HepG2 (cell line): ENCODE results near the gene ODAD4. TPM values are rescaled to one million over a fixed set of nuclear protein-coding genes. Genes with fewer than 3 reads are reported as not detected.
A peak's percentile ranks its signal among the peaks of the same experiment; 100 is the strongest.

Experiments used
- AGO1 ChIP-seq: fragments of 200-400 bp; formaldehyde crosslinking; IDR thresholded peaks from 2 replicates; pipeline ENCODE4 v1.6.1; 2017; ENCODE audit warnings: mild to moderate bottlenecking, low read depth, low read length, moderate library complexity; ENCODE audit not compliant: poor library complexity, severe bottlenecking
- ARID2 ChIP-seq: sonication (generic); formaldehyde crosslinking; IDR thresholded peaks from 2 replicates; pipeline ENCODE4 v1.8.1; 2022; ENCODE audit warnings: mild to moderate bottlenecking, missing genetic modification reagents, borderline replicate concordance
- ATF7-NPFF ChIP-seq: sonication (generic); formaldehyde crosslinking; IDR thresholded peaks from 2 replicates; pipeline ENCODE4 v1.8.1; 2023; ENCODE audit warnings: mild to moderate bottlenecking, low read depth, missing genetic modification reagents, moderate library complexity
- BRD4 ChIP-seq: sonication (generic); formaldehyde crosslinking; IDR thresholded peaks from 2 replicates; pipeline ENCODE4 v1.4.0; 2020; ENCODE audit warnings: missing genetic modification reagents
- GZF1 ChIP-seq: sonication (generic); formaldehyde crosslinking; IDR thresholded peaks from 2 replicates; pipeline ENCODE4 v1.5.1; 2020; ENCODE audit warnings: mild to moderate bottlenecking, missing genetic modification reagents
- MYNN ChIP-seq: sonication (generic); formaldehyde crosslinking; IDR thresholded peaks from 2 replicates; pipeline ENCODE4 v1.4.0; 2020; ENCODE audit warnings: mild to moderate bottlenecking, low read depth, missing genetic modification reagents
- NR1H2 ChIP-seq: sonication (generic); formaldehyde crosslinking; IDR thresholded peaks from 2 replicates; pipeline ENCODE4 v1.8.1; 2022; ENCODE audit warnings: low read depth, missing genetic modification reagents, borderline replicate concordance
- SALL2 ChIP-seq: sonication (generic); formaldehyde crosslinking; IDR thresholded peaks from 2 replicates; pipeline ENCODE4 v1.8.1; 2023; ENCODE audit warnings: mild to moderate bottlenecking, missing genetic modification reagents, inconsistent platforms
- SOX5 ChIP-seq: IDR thresholded peaks from 2 replicates; pipeline ENCODE4 v1.6.1; 2016; ENCODE audit warnings: borderline replicate concordance
- ZNF263 ChIP-seq: sonication (generic); formaldehyde crosslinking; IDR thresholded peaks from 2 replicates; pipeline ENCODE4 v1.4.0; 2020; ENCODE audit warnings: missing genetic modification reagents
- ZNF773 ChIP-seq: sonication (generic); formaldehyde crosslinking; IDR thresholded peaks from 2 replicates; pipeline ENCODE4 v1.4.0; 2020; ENCODE audit warnings: missing genetic modification reagents, borderline replicate concordance
- ZSCAN20 ChIP-seq: sonication (generic); formaldehyde crosslinking; IDR thresholded peaks from 2 replicates; pipeline ENCODE4 v1.4.0; 2020; ENCODE audit warnings: missing genetic modification reagents, mild to moderate bottlenecking, borderline replicate concordance
- ZSCAN22 ChIP-seq: sonication (generic); formaldehyde crosslinking; IDR thresholded peaks from 2 replicates; pipeline ENCODE4 v1.4.0; 2020; ENCODE audit warnings: mild to moderate bottlenecking, missing genetic modification reagents
- polyA plus RNA-seq, 8 experiments: library from polyadenylated mRNA; depleted of rRNA in 3 of 8; stranded (reverse) in 7 of 8; unstranded in 1 of 8; fragments of >200 nt; fragmentation: Illumina TruSeq in 4 of 8; extraction: Trizol in 4 of 8; gene quantifications; 2 replicates each; pipeline versions ENCODE4 v1.2.1 to v1.2.3, GENCODE V29; 2011 to 2016; ENCODE audit warnings: low read depth in 4 of 8, missing spikeins in 1 of 8, mixed read lengths in 1 of 8; ENCODE audit not compliant: insufficient read depth in 1 of 8
- total RNA-seq, 5 experiments: library from RNA; depleted of rRNA; stranded (reverse); fragments of >200 nt; fragmentation: Illumina TruSeq; extraction: Trizol; gene quantifications; 2 replicates each; pipeline ENCODE4 v1.2.3, GENCODE V29; 2016; ENCODE audit warnings: low read depth in 1 of 5
- TF ChIP-seq, protein P1 (sequence below): sonication (generic); formaldehyde crosslinking; IDR thresholded peaks from 2 replicates; pipeline ENCODE4 v1.4.0; 2020; ENCODE audit warnings: missing genetic modification reagents
- TF ChIP-seq, protein P2 (sequence below): sonication (generic); formaldehyde crosslinking; IDR thresholded peaks from 2 replicates; pipeline ENCODE4 v1.4.0; 2020; ENCODE audit warnings: missing genetic modification reagents, borderline replicate concordance
- TF ChIP-seq, protein P3 (sequence below): sonication (generic); formaldehyde crosslinking; IDR thresholded peaks from 2 replicates; pipeline ENCODE4 v1.5.0; 2020; ENCODE audit warnings: missing genetic modification reagents

Gene ODAD4
- total and polyA plus RNA-seq, 2 of the 13 experiments (the other 11 are each of a cell fraction or from before 2014, with no cell fraction given) = 0.48 to 0.53 TPM

DNA sequence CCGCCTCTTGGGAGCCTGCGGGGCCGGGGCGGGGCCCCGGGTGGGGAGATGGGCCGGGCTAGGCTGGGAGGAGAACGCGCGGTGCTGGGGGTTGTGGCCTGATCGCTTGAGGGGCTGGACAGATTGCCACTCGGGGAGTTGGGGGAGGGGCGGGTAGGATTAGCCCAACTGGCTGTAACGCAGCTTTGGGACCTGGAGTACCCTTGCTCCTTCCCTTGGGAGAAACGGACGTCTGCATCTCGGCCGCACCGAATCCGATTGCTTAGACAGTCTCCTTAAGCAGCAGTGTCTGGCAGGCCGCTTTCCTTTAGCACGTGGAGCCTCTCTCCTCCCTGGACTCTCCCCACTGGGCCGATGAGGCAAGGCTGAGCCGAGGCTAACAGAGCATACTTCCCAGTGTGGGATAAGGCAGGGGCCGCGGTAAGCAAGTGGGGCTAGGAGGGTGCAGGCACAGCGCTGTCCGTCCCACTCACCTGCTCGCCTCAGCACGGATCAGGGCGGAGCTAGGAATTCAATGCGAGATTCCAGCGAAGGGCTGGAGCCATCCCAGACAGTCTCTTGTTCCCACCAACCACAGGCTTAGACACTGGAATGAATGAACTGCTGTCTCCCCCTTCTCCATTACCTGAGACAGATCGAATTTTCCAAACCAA, 11.1 kb upstream of the ODAD4 start (continued):
- TF ChIP-seq, protein P1, sequence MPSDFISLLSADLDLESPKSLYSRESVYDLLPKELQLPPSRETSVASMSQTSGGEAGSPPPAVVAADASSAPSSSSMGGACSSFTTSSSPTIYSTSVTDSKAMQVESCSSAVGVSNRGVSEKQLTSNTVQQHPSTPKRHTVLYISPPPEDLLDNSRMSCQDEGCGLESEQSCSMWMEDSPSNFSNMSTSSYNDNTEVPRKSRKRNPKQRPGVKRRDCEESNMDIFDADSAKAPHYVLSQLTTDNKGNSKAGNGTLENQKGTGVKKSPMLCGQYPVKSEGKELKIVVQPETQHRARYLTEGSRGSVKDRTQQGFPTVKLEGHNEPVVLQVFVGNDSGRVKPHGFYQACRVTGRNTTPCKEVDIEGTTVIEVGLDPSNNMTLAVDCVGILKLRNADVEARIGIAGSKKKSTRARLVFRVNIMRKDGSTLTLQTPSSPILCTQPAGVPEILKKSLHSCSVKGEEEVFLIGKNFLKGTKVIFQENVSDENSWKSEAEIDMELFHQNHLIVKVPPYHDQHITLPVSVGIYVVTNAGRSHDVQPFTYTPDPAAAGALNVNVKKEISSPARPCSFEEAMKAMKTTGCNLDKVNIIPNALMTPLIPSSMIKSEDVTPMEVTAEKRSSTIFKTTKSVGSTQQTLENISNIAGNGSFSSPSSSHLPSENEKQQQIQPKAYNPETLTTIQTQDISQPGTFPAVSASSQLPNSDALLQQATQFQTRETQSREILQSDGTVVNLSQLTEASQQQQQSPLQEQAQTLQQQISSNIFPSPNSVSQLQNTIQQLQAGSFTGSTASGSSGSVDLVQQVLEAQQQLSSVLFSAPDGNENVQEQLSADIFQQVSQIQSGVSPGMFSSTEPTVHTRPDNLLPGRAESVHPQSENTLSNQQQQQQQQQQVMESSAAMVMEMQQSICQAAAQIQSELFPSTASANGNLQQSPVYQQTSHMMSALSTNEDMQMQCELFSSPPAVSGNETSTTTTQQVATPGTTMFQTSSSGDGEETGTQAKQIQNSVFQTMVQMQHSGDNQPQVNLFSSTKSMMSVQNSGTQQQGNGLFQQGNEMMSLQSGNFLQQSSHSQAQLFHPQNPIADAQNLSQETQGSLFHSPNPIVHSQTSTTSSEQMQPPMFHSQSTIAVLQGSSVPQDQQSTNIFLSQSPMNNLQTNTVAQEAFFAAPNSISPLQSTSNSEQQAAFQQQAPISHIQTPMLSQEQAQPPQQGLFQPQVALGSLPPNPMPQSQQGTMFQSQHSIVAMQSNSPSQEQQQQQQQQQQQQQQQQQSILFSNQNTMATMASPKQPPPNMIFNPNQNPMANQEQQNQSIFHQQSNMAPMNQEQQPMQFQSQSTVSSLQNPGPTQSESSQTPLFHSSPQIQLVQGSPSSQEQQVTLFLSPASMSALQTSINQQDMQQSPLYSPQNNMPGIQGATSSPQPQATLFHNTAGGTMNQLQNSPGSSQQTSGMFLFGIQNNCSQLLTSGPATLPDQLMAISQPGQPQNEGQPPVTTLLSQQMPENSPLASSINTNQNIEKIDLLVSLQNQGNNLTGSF (CRISPR knock-in tag) = no peak
- TF ChIP-seq, protein P2, sequence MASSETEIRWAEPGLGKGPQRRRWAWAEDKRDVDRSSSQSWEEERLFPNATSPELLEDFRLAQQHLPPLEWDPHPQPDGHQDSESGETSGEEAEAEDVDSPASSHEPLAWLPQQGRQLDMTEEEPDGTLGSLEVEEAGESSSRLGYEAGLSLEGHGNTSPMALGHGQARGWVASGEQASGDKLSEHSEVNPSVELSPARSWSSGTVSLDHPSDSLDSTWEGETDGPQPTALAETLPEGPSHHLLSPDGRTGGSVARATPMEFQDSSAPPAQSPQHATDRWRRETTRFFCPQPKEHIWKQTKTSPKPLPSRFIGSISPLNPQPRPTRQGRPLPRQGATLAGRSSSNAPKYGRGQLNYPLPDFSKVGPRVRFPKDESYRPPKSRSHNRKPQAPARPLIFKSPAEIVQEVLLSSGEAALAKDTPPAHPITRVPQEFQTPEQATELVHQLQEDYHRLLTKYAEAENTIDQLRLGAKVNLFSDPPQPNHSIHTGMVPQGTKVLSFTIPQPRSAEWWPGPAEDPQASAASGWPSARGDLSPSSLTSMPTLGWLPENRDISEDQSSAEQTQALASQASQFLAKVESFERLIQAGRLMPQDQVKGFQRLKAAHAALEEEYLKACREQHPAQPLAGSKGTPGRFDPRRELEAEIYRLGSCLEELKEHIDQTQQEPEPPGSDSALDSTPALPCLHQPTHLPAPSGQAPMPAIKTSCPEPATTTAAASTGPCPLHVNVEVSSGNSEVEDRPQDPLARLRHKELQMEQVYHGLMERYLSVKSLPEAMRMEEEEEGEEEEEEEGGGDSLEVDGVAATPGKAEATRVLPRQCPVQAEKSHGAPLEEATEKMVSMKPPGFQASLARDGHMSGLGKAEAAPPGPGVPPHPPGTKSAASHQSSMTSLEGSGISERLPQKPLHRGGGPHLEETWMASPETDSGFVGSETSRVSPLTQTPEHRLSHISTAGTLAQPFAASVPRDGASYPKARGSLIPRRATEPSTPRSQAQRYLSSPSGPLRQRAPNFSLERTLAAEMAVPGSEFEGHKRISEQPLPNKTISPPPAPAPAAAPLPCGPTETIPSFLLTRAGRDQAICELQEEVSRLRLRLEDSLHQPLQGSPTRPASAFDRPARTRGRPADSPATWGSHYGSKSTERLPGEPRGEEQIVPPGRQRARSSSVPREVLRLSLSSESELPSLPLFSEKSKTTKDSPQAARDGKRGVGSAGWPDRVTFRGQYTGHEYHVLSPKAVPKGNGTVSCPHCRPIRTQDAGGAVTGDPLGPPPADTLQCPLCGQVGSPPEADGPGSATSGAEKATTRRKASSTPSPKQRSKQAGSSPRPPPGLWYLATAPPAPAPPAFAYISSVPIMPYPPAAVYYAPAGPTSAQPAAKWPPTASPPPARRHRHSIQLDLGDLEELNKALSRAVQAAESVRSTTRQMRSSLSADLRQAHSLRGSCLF (CRISPR knock-in tag) = no peak
- TF ChIP-seq BRD4 (CRISPR knock-in tag) (peak; percentile 92), GZF1 (no peak), MYNN (CRISPR knock-in tag) (peak; percentile 38; the same call in 1 of the 2 replicates), SALL2 (CRISPR knock-in tag) (peak; percentile 28; the same call in 1 of the 2 replicates), AGO1 (no peak), ZSCAN20 (CRISPR knock-in tag) (peak; percentile 56; the same call in 1 of the 2 replicates), ZNF263 (CRISPR knock-in tag) (peak; percentile 67; the same call in 1 of the 2 replicates), ZSCAN22 (CRISPR knock-in tag) (no peak), ATF7-NPFF (CRISPR knock-in tag) (no peak), ARID2 (CRISPR knock-in tag) (0 out of 2 replicates have a peak, but pooled peaks have one; percentile 37), ZNF773 (CRISPR knock-in tag) (no peak), NR1H2 (CRISPR knock-in tag) (no peak; the same call in 1 of the 2 replicates), SOX5 (CRISPR knock-in tag) (no peak)
- TF ChIP-seq, protein P3, sequence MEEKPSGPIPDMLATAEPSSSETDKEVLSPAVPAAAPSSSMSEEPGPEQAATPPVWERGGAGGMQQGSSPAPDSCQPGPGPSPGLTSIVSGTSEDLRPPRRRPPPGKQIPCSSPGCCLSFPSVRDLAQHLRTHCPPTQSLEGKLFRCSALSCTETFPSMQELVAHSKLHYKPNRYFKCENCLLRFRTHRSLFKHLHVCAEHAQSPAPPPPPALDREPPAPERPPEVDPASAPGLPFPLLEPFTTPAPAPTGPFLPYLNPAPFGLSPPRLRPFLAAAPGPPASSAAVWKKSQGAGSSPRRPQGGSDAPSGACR (CRISPR knock-in tag) = no peak
